GM19463 (cell line): ENCODE results near the gene SLC45A1.
"Not testable (repeated sequence)": the region's sequence is repeated elsewhere in the genome, so short reads cannot be mapped to it uniquely, and the experiment has no call there.

Source experiments
- ATAC-seq: cut with Tn5 transposase; IDR thresholded peaks from one replicate; pipeline ENCODE4 v1.9.1; 2021; ENCODE audit warnings: mild to moderate bottlenecking, moderate library complexity; ENCODE audit not compliant: unreplicated experiment

Gene SLC45A1

DNA sequence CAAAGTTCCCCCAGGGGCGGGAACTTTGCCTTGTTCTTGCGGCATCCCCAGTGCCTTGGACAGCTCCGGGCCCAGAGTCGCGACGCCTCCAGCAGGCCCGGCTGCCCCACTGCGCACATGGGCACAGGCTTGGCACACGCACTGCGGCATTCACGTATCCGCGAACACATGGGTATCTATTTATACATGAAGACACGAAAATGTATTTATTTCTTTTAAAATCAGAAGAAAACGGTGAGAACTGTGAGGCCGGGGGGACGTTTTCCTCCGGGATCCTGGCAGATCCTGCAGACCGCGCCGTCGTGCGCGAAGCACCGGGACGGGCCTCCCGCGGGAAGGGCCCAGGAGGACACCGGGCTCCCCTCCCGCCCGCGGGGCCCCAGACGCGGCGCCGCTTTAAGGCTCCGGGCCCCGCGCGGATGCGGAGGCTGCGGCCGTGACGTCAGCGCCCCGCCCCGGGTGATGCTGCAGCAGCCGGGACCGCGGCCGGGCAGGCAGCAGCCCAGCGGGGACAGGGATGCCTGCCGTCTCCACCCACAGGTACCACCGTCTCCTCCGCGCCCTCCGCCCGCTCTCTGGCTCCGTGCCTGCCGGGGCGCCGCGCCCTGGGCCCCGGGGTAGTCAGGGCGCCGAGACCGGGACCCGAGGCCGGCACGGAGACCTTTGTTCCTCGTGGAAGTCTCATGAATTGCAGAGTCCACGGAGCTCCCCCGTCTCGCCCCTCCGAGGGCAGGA, at the start of gene SLC45A1:
TSS of gene SLC45A1 (plus strand) at position 468 of the 735 bp plus-strand sequence. CDS start 6,216 bp downstream, outside the sequence.
- ATAC-seq: no peak

DNA sequence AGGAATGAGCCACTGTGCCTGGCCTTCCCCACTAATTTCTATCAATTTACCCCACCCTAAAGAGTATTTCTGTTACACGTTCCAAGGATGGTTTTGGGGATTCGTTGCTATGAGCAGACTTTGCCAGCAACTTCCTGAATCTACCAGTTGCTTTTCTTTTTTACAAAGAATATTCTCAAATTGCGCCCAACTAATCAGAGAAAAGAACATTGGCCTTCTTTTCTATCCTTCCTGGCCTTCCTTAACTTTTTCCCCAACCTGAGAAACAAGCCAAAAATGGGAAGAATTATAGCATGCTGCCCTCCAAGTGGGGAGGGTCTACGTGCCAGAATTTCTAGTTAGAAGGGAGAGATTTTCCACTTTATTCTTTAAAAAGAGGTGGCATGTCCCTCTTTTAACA, 44.9 kb upstream of the SLC45A1 start:
- ATAC-seq: no peak

DNA sequence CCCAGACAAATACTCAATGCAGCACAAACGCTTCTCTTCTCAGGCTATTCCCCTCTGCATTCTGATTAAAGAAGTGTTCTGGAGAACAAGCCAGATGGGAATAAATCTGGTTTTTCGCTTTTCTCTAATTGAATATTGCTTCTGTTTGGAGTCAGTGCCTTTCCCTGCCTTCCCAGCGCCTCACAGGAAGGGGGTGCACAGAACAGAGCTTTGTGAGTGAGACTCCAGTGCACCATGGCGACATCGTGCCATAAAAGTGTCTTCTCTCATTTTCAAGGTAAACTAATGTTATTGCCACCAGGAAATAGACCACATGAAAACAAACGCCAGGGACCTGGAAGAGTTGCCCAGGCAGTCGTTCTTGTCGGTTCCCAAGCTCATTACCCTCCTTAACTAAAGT, 43.6 kb upstream of the SLC45A1 start:
- no peak for ATAC-seq

DNA sequence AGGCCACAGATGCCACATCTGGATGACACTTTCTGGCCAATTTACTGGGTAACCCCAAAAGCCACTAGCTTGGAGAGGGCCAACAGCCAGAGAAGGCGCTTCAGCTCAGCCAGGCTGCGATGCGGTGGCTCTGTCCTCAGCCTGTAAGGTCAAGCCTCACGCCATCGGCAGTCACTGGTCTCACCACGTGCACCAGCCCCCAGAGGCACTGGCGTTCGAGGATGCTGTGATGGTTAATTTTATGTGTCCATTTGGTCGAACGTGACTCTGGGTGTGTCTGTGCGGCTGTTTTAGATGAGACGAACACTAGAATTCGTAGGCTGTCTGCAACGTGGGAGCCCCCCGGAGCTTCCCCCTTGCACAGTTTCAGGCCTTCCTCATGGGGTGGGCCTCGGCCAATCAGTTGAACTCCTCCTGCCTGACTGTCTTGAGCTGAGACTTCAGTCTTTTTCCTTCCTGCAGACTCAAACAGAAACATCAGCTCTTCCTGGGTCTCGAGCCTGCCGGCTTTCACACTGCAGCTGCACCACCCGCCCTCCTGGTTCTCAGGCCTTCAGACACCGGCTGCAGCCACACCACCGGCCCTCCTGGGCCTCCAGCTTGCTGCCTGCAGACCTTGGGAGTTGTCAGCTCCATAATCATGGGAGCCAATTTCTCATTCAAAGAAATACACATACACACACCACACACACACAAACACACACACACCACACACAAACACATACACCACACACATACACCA, 41.6 kb upstream of the SLC45A1 start:
- no peak for ATAC-seq

DNA sequence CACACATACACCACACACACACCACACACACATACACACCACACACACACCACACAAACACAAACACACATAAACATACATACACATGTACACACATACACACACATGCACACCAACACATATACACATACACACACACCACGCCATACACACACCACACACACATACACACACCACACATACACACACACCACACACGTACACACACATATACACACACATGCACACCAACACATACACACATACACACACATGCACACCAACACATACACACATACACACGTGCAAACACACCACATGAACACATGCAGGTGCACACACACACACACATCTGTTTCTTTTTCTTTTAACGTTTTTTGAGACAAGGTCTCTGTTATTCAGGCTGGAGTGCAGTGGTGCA, 41.0 kb upstream of the SLC45A1 start:
- ATAC-seq: no peak

DNA sequence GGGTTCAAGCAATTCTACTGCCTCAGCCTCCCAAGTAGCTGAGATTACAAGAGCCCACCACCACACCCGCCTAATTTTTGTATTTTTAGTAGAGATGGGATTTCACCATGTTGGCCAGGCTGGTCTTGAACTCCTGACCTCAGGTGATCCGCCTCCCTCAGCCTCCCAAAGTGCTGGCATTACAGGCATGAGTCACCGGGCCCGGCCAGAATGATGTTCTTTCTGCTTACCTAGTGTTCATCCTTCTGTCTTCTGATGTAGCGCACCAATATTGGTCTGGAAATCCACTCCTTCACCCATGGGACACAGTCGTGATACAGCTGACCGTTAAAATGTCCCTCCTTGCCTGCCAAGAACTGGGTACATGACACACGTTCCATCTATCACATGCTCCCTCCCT, 39.2 kb upstream of the SLC45A1 start:
- ATAC-seq: not testable (repeated sequence)

DNA sequence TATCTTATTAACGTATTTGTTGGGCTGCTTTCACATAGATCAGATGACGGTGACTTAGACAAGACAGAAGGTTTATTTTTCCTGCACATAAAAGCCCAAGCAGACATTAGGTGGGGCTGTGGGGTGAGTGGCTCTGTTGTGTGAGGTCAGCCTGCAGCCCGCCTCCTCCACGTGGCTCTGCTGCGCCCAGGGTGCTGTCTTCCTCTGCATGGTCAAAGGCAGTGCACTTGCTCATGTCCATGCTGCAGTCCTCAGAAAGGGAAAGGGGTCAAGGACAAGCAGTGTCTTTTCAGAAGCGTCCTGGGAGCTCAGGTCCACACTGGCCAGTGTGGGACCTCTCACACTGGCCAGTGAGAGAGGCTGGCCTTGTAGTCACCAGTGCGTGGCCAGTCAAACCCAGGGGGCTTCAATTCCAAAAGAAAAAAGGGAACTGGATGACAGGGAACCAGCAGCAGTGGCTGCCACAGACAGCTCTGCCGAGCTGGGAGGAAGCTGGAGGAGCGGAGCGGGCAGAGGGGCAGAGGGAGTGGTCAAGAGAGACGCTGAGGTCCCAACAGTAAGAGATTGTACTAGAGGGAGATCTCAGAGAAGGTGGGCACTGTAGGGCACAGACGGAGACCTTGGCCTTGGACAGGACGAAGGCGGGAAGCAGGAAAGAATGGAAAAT, 35.9 kb upstream of the SLC45A1 start:
- ATAC-seq: no peak

DNA sequence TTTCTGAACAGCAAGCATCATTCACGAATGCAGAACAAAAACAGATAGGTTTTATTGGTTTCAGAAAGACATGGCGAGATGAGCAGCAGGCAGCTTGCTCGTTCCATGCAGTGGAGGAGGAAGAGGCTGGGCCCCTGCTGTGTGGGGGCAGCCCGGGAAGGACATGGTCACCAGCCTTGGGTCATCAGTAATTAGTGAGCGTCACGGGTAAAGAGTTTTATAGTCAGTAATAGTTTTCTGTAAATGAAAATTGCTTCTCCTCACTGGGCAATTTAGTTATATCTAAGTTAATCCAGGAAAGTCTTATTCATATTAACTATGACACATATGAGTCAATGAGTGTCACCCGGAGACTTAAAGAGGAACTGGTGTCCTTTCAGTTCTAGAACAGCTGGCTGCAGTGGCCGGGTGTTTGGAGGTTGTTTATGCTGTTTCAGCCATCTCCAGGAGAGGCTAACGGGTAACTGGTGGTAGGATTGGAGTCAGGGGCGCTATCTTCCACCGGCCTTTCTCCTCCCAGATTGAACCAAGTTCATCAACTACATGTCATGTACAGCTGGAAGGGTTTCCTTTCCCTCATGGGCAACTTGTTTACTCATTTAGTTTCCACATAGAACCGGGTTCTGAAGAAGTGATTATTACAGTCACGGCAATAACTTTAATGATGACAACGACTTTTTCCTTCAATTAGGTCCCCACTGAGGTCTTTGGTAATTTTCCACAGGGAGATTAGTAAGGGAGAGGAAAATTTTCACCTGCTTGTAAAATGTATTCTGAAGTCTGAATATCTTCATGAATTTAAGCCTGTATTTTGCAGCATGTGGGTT, 34.6 kb upstream of the SLC45A1 start:
- peak; percentile 94 for ATAC-seq

DNA sequence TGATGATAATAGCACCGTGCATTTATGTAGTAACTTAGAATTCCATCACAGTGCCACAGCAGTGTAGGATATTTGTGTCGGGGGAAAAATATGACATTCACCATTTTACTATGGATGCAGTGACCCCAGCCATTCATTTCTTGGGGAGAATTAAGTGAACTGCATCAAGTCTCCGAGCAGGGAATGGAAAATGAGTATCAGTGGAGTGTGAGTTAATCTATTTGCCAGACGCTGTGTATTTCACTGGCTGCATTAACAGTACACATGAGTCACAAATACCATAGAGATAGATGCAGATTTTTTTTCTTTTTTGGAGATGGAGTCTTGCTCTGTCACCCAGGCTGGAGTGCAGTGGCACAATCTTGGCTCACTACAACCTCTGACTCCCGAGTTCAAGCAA, 33.8 kb upstream of the SLC45A1 start:
- ATAC-seq: no peak

DNA sequence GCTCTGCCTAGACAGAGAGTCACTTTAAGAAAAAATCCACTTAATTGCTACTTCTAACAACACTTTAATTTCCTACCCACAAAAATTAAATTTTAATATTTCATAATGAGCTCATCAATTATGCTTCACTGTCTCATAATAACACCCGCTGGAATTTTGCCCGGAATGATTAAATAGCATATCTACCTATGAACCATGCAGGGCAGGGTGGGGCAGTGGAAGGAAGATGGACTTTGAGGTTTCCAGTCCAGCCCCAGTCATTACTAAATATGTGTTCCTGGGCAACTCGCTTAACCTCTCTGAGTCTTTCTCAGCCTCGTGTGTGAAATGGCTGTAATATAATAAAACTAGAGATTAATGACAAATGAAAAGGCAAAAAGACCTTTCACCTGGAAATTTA, 32.8 kb upstream of the SLC45A1 start:
- no peak for ATAC-seq

DNA sequence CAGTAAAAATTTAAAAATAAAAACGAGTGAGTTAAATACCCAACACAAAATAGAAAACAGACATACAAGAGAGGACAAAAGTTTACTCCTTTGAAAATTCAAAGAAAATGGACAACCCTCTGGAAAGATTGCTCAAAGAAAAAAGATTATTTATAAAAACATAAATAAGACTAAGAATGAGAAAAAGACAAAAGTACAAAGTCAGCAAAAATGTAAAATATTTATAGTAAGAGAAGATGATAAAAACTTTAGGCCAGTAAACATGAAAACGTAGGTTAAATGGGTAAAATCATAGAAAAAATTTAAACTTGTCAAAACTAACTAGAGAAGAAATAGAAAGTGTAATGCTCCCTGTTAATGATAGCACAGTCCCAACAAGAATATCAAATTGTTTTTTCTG, 31.9 kb upstream of the SLC45A1 start:
- no peak for ATAC-seq

DNA sequence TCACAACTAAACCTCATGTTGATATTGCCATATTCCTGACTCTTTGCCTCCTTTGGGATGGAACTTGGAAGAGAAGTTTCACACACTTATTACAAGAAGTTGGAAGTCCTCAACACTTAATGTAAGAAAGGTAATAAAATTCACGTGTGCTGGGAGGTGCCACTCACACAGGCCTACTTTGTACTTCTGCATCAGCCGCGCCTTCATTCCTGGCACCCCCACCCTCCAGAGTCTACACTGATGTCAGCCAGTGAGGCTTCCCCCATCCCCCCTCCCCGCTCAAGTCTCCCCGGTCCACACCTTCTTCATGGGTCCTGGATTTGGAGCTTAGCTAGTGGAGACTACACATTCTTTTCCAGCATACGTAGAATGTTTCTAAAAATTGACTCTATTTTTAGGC, 24.8 kb upstream of the SLC45A1 start:
- no peak for ATAC-seq

DNA sequence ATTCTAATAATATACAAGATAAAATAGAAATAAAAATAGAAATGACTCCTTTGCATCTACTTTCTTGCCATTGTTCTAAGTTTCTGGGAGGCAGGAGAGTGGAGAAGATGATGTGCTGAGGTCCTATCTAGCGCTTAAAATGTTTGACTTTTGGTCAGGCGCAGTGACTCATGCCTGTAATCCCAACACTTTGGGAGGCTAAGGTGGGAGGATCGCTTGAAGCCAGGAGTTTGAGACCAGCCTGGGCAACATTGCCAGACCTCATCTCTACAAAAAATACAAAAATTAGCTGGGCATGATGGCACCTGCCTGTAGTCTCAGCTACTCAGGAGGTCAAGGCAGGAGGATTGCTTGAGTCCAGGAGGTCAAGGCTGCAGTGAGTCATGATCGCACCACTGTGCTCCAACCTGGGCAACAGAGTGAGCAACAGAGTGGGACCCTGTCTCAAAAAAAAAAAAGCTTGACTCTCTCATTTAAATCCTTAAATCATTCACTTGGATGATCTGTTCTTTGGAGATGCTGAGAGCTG, 24.2 kb upstream of the SLC45A1 start:
- no peak for ATAC-seq

DNA sequence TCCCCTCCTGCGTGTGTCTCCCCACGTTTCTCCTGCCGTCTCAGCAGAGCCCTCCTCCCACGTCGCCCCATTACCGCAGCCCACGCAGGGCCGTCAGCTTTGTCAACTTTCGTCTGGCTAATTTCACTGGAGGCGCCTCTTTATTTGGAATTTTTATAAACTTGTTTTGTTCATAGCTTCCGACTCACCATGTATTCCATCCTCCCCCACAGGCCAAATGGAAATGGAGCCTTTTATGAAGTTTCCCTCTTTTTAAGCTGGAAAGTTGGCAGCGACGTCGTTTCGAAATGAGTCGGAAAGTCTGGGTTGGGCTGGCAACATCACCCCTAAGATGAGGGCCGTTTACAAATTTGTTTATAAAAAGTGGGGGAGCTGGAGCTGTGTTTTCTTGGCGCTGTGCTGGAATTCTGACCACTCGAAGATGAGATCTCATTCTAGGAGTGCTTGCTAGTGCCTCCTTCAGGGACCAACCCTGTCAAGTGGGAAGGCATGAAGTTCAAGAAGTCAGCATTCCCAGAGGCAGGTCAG, 23.7 kb upstream of the SLC45A1 start:
- no peak for ATAC-seq

DNA sequence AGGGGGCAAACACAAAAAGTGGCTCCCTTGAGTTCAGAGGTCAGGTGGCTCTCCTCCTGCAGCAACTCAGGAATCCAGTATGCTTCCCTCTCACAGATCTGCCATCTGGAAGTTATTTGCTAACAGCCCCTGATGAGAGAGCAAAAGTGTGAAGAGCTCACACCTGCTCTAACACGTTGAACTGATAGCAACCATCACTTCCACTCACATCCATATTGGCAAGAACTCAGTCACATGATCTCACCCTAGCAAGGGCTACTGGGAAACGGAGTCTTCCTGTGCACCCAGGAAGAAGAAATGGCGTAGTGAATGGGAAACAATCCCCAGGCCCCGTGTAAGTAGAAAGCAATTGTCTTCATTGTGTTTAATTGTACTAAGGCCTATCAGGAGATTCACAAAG, 20.7 kb upstream of the SLC45A1 start:
- no peak for ATAC-seq

DNA sequence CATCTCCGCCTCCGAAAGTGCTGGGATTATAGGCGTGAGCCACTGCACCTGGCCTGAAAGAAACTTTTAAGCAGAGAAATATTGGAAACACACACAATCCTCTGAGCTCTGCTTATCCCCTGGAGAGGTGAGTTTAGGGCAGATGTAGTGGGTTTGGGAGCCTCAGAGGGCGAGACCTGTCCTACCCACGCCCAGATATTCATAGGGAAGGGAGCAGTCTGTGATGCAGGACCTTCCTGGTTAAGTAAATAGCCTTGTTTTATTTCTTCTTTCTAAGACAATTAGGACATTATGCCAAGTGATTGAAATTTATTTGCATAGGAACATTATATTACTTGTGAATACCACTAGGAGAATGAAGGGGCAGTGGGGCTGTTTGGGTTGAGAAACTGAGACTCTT, 18.0 kb upstream of the SLC45A1 start:
- ATAC-seq: no peak

DNA sequence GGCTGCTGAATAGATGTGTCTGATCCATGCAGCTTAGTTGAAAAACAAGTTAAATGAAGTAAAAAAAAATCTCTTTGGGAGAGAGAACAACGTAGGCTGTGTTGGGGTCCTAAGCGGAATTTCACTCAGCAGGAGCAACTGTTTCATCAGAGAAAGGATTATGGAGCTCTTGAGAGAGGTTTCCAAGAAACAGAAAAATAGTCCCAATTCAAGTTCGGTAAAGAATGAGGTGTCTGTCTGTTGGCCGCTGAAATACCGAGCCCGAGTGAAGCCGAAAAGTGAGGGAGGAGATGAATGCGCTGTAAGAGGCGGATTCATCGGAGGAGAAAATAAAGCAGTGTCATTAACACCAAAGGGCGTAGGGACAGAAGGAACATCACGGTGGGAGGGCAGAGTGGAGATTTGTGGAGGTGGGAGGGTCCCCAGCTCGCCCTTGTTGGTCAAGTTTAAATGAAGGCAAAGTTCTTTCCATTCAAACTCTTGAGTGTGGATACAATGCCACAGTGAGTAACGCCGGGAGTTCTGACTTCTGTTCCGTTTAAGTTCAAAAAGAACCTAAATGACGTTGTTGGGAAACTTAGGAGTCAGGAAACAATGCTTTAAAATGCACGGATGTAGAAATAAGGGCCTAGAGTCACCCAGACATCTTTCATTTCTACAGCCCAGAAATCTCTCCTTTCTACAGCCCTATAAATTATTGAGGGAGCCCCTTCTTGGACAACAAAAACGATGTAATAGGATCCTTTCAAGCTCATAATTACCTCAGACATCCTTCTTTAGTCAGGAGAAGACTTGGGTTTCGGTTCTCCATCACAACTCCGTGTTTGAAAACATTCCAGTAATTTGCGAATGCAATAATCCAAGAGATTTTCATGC, 15.6 kb upstream of the SLC45A1 start:
- no peak for ATAC-seq

DNA sequence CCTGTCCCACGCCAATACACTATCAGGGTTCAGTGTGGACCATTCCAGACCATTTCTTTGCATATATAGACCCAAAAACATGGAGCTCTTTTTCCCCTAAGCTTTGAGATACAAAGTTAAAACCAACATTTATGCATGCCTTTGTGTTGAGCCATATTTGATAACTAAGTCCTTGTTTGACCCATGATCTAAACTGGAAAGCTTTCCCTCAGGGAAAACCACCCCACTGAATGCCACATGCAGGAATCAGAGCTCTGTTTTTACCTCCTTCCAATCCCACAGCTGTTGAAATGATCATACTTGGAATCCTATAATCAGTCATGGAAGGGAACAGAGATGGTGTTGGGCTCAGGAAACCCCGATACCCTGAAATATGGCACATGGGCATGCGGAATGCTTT, 14.8 kb upstream of the SLC45A1 start:
- ATAC-seq: no peak

DNA sequence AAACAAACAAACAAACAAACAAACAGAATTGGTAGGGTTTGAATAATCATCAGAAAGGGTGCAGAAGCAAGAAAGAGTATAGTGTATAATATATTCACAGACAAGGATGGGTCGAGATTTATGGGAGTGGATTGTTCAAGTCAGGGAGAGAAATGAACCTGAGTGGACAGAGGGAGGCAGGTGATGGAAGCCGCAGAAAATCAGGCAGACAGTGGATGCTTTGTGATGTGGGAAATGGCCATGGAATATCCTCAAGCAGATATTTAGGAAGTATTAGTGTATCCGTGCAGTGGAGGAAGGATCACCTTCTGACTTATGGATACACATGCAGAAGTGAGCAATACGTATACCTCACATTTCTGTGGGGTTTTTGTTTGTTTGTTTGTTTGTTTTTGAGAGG, 14.0 kb upstream of the SLC45A1 start:
- no peak for ATAC-seq

DNA sequence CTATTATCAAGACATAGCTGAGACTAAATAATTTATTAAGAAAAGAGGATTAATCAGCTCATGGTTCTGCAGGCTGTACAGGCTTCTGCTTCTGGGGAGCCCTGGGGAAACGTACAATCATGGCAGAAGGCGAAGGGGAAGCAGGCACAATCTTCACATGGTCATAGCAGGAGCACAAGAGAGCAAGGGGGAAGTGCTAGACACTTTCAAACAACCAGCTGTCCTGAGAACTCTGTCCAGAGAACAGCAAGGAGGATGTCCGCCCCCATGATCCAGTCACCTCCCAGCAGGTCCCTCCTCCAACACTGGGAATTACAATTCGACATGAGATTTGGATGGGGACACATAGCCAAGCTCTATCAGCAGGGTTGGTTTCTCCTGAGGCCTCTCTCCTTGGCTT, 10.3 kb upstream of the SLC45A1 start:
- ATAC-seq: no peak
